8988T (cell line): ENCODE data around the gene FRMPD1.
"Not testable (repeated sequence)": the region's sequence is repeated elsewhere in the genome, so short reads cannot be mapped to it uniquely, and the experiment has no call there.

Source experiments
- DNase-seq: peaks from one replicate; pipeline ENCODE4 v3.0.0; 2011

FRMPD1 gene

DNA sequence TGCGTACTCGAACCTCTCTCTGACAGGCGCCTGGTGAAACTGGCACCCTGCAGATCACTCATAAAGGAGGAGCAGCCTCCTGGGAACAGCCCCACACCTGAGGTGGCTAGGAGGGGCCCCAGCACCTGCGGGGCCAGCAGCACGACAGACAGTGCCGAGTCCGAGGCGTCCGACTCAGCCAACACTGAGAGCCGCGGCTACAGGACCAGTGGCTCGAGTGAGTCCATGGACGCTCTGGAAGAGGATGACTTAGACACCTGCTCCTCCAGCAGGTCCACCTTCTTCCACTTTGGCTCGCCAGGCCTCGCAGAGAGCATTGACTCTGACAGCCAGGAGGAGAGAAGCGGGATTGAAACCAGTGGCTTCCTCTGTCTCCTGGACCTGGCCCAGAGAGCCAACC is 89.4 kb downstream of the FRMPD1 start:
- no peak for DNase-seq

DNA sequence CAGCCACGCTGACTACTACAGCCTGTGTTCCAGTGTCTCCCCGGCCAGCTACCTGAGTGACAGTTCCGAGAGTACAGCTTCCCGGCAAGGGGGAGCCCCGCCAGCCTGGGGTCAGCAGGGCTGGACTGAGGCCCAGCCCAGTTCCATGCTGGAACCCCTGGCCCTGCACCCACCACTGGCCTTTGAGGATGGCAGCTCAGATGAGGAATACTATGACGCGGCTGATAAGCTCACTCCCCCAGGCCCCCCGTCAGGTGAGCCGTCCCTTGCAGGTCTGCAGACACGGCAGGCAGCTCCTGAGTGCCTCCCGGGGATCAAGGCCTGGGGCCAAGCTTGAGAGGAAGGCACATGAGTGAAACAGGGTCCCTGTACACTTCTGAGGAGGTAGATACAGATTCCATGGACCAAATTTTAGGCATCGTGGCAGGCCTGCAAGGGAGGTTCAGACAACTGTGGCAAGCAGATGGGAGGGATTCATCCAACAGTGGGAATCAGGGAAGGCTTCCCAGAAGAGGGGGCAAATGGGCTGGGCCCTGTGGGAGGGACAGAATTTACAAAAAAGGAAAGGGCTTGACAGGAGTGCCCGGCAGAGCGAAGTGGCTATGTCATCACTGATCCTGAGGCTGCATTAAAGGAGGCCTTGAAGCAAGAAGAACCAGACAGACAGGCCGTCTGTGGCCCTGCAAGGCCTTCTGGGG is 90.0 kb downstream of the FRMPD1 start:
- DNase-seq: no peak

DNA sequence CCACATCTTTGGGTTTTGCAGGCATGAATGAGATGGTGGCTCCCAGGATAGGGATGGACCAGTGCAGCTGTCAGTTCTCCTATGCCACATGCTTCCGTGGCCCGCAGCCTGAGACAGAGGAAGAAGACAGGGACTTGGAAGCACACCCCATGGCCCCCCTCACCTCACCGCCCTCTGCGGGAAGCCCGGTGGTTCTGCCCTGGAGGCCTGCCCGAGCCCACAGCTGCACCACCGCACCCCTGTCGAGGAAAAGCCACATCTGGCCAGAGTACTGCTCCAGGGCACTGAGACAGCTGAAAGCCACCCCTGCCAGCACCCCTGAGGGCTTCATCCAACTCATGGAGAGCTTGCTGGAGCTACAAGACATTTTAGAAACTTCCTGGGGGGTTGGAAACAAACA is 95.2 kb downstream of the FRMPD1 start:
- no peak for DNase-seq

DNA sequence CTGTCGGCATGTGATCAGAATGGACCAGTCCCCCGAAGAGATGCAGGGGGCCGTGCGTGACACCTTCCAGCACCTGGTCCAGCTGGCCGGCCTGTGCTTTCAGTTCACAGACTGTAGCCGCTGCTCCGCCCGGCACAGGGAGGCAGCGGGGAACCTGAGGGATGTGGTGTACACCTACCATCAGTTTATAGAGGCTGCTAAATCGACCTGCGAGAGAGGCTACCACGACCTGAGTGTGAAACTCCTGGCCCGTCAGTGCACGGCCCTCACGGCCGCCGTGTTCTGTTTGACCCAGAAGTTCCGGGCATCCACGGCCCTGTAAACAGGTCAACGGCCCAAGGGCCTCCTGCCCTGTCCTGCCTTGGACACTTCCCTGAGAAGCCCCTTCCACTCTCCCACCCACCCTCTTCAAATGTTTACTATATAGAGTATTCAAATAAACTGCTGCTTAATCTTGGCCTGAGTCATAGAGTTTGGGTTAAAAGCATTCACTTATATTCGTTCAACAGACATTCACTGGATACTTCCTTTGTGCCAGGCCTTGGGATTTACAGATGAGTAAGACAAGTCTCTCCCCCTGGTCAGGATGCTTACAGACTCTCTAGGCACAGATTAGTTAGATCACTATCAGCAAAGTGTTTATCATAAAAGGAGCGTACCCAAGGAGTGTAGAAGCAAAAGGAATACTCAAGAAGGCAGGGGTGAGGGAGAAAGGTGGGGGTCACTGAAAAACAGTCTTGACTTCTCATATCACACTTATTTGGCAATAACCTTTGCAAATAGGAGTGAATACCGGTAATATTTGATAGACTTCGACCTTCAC is 95.9 kb downstream of the FRMPD1 start:
- no peak for DNase-seq

DNA sequence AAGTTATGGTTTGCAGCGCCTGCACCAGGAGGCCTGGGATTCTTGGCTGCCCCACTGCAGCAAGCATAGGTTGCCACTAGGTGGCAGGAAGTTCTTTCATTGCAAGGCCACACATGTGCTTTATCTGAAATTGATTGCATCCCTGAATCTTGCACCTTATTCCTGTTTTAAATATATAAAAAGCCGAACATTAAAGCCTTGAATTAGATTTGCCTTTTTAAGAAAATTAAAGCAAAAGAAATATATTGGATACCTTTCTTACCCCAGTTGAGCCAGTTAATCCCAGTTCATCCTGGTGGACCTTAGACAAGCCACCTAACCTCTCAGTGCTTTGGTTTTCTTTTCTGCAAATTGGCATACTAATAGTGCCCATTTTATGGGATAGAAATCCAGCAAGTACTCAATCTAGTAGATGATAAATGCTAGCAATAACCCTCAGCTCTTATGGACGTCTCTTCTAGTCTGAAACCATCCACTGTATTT is 96.6 kb downstream of the FRMPD1 start:
- DNase-seq: peak; percentile 79

DNA sequence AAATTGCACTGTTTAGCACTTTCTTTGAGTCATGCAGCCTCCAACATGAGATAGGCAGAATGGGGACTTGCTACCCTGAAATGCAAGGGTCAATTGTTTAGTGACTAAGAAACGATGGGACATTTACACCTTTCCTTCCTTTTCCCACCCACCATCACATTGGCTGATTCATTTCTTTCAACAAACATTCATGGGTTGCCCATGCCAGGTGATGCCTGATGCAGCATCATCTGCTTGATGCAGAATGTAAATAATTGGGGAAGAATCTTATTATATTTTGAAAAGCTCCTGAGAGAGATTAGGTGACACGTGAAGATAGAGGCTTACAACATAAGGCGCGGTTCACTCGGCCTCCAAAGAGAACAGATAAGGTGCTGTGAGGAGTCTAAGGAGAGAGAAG is 98.4 kb downstream of the FRMPD1 start:
- DNase-seq: no peak

DNA sequence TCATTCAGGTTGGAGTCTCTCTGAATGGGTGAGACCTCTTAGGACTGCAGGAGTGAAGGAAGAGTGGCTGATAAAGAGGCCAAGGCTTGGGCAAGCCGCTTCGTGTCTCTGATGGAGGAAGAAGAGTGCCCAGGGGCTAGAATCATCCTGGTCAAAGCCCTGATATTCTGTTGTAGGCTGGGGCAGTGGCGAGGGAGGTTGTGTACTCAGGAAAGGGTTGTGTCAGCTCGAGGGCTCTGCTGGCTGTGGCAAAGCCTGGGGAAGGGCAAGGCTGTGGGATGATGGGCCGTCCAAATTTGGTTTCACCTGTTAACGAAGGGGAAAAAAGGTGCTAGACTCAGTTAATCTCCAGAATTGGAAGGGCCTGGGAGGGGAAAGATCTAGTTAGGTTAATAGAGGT is 100.4 kb downstream of the FRMPD1 start:
- DNase-seq: no peak

DNA sequence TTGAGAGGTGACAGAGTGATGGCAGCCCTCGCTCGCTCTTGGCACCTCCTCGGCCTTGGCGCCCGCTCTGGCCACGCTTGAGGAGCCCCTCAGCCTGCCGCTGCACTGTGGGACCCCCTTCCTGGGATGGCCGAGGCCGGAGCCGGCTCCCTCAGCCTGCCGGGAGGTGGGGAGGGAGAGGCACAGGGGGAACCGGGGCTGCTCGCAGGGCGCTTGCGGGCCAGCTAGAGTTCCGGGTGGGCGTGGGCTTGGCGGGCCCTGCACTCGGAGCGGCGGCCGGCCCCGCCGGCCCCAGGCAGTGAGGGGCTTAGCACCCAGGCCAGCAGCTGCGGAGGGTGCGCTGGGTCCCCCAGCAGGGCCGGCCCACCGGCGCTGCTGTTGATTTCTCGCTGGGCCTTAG is 101.0 kb downstream of the FRMPD1 start:
- DNase-seq: not testable (repeated sequence)

DNA sequence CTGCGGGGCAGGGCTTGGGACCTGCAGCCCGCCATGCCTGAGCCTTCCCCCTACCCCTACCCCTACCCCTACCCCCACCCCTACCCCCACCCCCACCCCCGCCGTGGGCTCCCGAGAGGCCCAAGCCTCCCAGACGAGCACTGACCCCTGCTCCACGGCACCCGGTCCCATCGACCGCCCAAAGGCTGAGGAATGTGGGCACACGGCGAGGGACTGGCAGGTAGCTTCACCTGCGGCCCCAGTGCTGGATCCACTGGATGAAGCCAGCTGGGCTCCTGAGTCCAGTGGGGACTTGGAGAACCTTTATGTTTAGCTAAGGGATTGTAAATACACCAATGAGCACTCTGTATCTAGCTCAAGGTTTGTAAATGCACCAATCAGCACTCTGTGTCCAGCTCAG is 101.4 kb downstream of the FRMPD1 start:
- DNase-seq: not testable (repeated sequence)

DNA sequence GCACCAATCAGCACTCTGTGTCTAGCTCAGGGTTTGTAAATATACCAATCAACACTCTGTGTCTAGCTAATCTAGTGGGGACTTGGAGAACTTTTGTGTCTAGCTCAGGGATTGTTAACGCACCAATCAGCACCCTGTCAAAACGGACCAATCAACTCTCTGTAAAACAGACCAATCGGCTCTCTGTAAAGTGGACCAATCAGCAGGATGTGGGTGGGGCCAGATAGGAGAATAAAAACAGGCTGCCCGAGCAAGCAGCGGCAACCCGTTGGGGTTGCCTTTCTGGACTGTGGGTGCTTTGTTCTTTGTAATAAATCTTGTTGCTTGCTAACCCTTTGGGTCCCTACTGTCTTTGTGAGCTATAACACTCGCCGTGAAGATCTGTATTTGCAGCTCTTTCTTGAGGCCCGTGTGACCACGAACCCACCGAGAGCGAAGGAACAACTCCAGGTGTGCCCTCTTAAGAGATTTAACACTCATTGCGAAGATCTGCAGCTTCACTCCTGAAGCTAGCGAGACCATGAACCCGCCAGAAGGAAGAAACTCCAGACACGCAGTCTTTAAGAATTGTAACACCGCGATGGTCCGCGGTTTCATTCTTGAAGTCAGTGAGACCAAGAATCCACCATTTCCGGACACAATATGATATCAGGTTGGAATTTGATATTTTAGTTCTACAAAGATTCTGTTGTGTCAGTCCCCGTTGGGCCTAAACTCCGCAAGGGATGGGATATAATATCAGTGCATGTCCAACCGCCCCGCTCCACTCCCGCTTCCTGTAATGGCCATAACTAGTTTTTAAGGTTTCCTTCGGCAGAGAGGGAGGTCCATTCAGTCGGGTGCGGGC is 102.1 kb downstream of the FRMPD1 start:
- no peak for DNase-seq

DNA sequence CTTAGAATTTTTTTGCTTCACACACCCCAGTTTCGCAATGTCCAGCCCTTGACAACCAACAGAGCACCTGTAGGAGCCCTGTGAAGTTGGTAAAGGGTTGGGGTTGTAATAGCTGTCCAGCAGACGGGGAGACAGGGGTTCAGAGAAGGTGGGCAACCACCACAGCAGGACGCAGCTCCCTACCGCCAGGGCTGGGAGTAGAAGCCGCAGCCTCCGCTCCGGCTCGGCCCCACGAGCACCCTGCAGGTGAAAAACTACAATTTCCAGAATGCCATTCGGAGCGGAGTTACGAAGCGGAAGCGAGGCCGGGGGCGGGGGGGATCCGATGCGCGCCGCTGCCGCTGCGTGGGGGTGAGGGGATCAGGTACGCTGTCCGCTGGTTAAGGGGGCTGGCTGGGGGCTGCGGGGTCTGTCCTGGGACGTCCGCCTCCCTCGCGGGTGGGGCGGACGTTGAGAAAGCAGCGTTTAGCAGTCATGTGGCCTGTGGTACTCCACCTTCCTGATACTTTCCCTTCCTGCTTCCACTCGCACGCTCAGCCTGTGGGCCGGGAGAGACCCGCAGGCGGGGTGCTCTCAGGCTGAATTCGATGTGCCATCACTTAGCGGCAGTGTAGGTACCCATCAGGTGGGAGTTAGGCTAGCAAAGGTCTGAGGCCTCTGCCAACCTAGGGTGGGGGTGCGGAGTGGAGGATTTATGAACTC is 102.9 kb downstream of the FRMPD1 start, which contains the start of gene TRMT10B:
Gene TRMT10B, plus strand, starts transcription at position 317 of the 702 bp plus-strand sequence. CDS start 8,127 bp downstream, outside the sequence.
- peak; percentile 98 for DNase-seq

DNA sequence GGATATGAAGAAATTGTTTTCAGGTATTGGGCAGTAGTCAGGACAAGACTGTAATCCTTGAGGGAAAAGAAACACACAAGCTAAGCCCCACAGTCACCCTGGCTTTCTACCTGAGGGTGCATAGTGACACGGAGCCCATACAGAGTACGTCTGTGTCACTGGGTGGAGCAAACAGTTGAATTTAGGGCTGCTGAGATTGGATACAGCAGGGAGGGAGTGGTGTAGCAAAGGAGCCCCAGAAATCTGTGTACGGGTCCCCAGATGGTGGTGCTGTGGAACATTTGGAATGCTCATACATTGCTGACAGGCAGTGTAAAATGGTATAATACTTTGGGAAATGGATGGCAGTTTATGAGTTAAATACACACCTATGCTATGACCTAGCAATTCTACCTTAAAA is 108.0 kb downstream of the FRMPD1 start:
- DNase-seq: no peak

DNA sequence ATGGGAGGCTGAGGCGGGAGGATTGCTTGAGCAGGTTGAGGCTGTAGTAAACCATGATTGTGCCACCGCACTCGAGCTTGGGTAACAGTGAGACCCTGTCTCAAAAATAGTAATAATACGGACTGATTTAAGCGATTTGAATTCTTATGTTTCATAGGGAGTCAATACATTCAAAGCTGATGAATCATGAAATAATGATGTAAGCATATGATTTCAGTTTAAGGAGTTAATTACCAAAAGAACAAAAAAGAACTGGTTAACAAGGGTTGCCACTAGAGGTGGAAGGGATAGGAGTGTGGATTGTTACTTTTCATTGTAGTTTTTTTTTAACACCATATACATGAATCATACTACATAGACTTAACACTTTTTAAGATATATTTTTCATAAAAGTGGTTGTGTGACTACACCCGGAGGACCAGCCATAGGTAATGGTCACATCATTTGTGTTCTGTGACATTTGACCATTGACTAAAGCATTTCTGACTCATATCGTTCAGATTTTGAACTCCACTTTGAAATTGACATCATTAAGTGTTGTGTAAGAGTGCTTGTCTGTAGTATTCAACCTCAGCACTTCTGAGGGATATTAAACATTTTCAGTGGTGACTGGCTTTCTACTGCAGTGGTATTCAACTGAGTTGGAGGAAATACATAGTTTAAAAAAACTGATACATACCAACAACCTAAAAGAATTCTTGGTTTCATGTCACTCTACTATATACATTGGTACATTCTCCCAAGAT is 109.8 kb downstream of the FRMPD1 start:
- DNase-seq: no peak

DNA sequence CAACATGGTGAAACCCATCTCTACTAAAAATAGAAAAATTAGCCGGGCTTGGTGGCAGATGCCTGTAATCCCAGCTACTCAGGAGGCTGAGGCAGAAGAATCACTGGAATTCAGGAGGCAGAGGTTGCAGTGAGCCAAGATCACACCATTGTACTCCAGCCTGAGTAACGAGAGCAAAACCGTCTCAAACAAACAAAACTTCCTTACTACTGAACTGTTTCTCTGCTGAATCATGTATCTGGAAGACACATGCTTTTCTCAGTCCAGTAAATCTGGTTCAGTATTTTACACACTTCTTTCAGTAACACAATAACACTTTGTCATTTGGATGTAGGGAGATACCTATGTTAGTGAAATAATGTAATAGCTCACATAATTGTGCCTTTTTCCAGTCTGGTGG is 110.8 kb downstream of the FRMPD1 start:
- no peak for DNase-seq

DNA sequence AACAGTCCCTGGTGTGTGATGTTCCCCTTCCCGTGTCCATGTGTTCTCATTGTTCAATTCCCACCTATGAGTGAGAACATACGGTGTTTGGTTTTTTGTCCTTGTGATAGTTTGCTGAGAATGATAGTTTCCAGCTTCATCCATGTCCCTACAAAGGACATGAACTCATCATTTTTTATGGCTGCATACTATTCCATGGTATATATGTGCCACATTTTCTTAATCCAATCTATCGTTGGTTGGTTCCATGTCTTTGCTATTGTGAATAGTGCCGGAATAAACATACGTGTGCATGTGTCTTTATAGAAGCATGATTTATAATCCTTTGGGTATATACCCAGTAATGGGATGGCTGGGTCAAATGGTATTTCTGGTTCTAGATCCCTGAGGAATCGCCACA is 114.5 kb downstream of the FRMPD1 start:
- DNase-seq: not testable (repeated sequence)

DNA sequence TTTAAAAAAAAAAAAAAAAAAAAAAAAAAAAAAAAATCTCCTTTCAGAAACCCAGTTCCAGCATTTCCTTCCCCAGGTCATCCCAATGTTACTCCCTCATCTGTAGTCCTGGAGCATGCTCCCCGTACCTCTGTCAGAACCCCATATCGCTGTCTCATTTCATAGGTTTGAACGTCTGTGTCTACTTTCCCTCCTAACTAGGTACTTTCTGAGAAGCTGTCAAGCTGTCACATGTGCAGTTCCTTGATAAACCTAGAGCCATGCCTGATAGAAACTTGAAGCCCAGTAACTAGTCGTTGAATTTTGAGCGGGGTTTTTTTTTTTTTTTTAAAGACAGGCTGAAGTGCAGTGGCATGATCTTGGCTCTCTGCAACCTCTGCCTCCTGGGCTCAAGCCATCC is 118.6 kb downstream of the FRMPD1 start:
- no peak for DNase-seq

DNA sequence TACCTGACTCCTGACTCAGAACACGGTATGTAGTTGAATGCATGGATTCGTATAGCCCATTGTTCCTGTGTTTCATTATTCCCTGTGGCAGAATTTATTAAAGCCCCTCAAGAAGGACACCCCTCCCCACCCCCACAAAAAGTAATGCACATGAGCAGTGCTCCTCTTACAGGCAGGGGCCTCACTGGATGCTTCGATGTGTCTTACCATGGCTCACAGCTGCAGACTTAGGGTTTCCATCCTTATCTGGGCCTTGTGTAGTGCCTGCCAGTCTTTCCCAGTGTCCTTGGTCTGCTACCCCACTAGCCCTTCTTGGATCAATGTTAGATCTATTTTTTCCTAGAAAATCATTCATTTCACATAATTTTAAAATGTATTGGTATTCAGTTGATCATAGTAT is 119.2 kb downstream of the FRMPD1 start:
- no peak for DNase-seq

DNA sequence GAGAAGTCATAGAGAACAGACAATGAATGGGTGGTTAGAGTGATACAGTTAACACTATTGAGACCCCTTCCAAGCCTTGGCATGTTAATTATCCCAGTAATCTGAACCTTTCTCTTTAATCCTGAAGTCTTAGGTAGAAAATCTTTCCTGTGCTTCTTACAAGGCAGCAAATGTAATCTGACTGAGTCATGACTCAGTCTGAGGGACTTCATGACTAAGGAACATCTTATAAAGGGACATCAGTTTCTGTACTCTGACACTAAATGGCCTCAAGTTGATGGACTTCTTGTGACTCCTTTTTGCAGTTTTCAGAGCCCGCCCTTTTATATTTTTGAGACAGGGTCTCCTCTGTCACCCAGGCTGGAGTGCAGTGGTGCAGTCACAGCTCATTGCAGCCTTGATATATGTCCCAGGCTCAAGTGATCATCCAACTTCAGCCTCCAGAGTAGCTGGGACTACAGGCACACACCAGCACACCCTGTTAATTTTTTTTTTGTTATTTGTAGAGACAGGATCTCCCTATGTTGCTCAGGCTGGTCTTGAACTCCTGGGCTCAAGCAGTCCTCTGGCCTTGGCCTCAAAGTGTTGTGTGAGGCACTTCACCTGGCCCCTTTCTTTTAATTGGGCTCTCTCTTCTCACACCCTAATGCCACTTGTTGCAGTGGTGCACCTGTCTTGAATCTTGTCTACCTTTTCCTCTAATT is 124.6 kb downstream of the FRMPD1 start:
- no peak for DNase-seq

DNA sequence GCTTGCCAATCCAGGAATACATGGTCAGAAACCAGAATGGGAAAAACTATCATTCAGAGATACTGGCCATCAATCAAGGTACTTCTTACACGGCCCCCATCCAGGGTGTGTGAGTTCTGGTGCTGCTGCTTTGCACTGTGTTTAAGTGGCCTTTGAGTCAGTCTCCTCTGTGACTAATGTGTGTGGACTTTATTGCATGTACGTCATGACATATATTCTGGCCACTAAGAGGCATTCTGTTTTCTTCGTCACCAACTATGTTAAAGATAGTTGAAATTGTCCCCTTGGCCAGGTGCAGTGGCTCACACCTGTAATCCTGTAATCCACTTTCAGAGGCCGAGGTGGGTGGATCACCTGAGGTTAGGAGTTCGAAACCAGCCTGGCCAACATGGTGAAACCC is 125.6 kb downstream of the FRMPD1 start:
- DNase-seq: no peak

DNA sequence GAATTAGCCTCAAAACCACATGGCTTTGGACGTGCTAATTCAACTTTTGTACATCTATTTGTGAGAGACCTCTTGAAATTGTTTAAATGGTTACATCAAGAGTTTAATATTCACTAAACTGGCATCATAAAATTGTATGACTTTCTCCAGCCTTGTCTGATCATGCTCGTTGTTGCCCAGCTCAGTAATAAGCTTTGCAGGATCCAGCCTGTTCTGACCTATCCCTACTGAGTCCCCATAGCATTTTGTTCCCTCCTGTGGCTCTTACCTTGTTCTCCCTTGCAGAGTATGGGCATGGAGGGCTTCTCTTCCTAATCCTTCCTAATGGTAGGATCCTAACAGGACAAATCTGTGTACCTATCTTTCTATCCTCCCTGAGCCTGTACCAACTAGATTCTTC is 127.8 kb downstream of the FRMPD1 start:
- DNase-seq: no peak

DNA sequence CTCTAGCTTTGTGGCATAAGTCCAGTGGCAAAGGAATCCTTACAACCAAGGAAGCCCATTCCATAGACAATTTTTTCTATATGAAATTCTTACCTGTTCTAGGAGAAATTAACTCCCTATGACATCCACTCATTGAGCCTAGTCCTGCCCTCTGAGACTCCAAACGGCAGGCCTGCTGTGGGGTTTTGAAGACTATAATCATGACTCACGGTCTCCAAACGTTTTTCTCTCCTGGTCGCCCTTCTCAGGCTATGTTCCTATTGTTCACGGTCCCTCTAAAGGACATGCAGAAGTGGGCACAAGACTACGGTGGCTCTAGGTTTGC is 133.5 kb downstream of the FRMPD1 start:
- no peak for DNase-seq
